HEK293 (cell line): Measurements from ENCODE around the gene HOXC5.

Experiments used
- CTCF ChIP-seq: fragments of 450-650 bp; formaldehyde crosslinking; IDR thresholded peaks from 2 replicates; pipeline ENCODE4 v1.5.1; 2016; ENCODE audit warnings: missing biosample characterization, missing genetic modification characterization
- GFI1B ChIP-seq: fragments of 450-650 bp; formaldehyde crosslinking; IDR thresholded peaks from 2 replicates; pipeline ENCODE4 v1.5.1; 2016; ENCODE audit warnings: missing biosample characterization, missing genetic modification characterization
- GLIS1 ChIP-seq: fragments of 450-650 bp; formaldehyde crosslinking; IDR thresholded peaks from 2 replicates; pipeline ENCODE4 v1.5.1; 2016; ENCODE audit warnings: missing biosample characterization, missing genetic modification characterization
- HIC1 ChIP-seq: fragments of 450-650 bp; formaldehyde crosslinking; IDR thresholded peaks from 2 replicates; pipeline ENCODE4 v1.5.1; 2016; ENCODE audit warnings: missing biosample characterization, missing genetic modification characterization
- HOXD13 ChIP-seq: sonication (generic); formaldehyde crosslinking; IDR thresholded peaks from 2 replicates; pipeline ENCODE4 v1.8.0; 2022; ENCODE audit warnings: missing genetic modification reagents, borderline replicate concordance
- KLF17 ChIP-seq: fragments of 450-650 bp; formaldehyde crosslinking; IDR thresholded peaks from 2 replicates; pipeline ENCODE4 v1.5.1; 2016; ENCODE audit warnings: missing biosample characterization, missing genetic modification characterization
- KLF9 ChIP-seq: fragments of 450-650 bp; formaldehyde crosslinking; IDR thresholded peaks from 2 replicates; pipeline ENCODE4 v1.5.1; 2016; ENCODE audit warnings: missing biosample characterization, missing genetic modification characterization, low read depth
- OSR2 ChIP-seq: fragments of 450-650 bp; formaldehyde crosslinking; IDR thresholded peaks from 2 replicates; pipeline ENCODE4 v1.5.1; 2016; ENCODE audit warnings: missing biosample characterization, missing genetic modification characterization
- PRDM4 ChIP-seq: fragments of 450-650 bp; formaldehyde crosslinking; IDR thresholded peaks from 2 replicates; pipeline ENCODE4 v1.5.1; 2017; ENCODE audit warnings: missing biosample characterization, missing genetic modification characterization
- PRDM6 ChIP-seq: fragments of 450-650 bp; formaldehyde crosslinking; IDR thresholded peaks from 2 replicates; pipeline ENCODE4 v1.5.1; 2017; ENCODE audit warnings: missing biosample characterization, missing genetic modification characterization
- REPIN1 ChIP-seq: fragments of 450-650 bp; formaldehyde crosslinking; IDR thresholded peaks from 2 replicates; pipeline ENCODE4 v1.5.1; 2017; ENCODE audit warnings: missing biosample characterization, missing genetic modification characterization, low read depth
- TSHZ1 ChIP-seq: fragments of 450-650 bp; formaldehyde crosslinking; IDR thresholded peaks from 2 replicates; pipeline ENCODE4 v1.5.1; 2016; ENCODE audit warnings: missing biosample characterization, missing genetic modification characterization, borderline replicate concordance
- ZBTB20 ChIP-seq: fragments of 450-650 bp; formaldehyde crosslinking; IDR thresholded peaks from 2 replicates; pipeline ENCODE4 v1.5.1; 2016; ENCODE audit warnings: missing biosample characterization, missing genetic modification characterization
- ZBTB6 ChIP-seq: fragments of 450-650 bp; formaldehyde crosslinking; IDR thresholded peaks from 2 replicates; pipeline ENCODE4 v1.5.1; 2017; ENCODE audit warnings: missing biosample characterization, missing genetic modification characterization
- ZEB2 ChIP-seq: fragments of 450-650 bp; formaldehyde crosslinking; IDR thresholded peaks from 2 replicates; pipeline ENCODE4 v1.5.1; 2016; ENCODE audit warnings: missing biosample characterization, missing genetic modification characterization
- ZNF146 ChIP-seq: fragments of 450-650 bp; formaldehyde crosslinking; IDR thresholded peaks from 2 replicates; pipeline ENCODE4 v1.5.1; 2016; ENCODE audit warnings: missing biosample characterization, missing genetic modification characterization
- ZNF335 ChIP-seq: fragments of 450-650 bp; formaldehyde crosslinking; conservative IDR thresholded peaks from 2 replicates; pipeline ENCODE4 v1.5.1; 2016; ENCODE audit warnings: missing biosample characterization, missing genetic modification characterization
- ZNF391 ChIP-seq: fragments of 450-650 bp; formaldehyde crosslinking; IDR thresholded peaks from 2 replicates; pipeline ENCODE4 v1.5.1; 2016; ENCODE audit warnings: low read depth, missing biosample characterization, missing genetic modification characterization, borderline replicate concordance
- ZNF423 ChIP-seq: fragments of 450-650 bp; formaldehyde crosslinking; IDR thresholded peaks from 2 replicates; pipeline ENCODE4 v1.5.1; 2016; ENCODE audit warnings: missing biosample characterization, missing genetic modification characterization
- ZNF530 ChIP-seq: fragments of 450-650 bp; formaldehyde crosslinking; IDR thresholded peaks from 2 replicates; pipeline ENCODE4 v1.5.1; 2016; ENCODE audit warnings: low read depth, missing biosample characterization, missing genetic modification characterization
- ZNF629 ChIP-seq: fragments of 450-650 bp; formaldehyde crosslinking; IDR thresholded peaks from 2 replicates; pipeline ENCODE4 v1.5.1; 2017; ENCODE audit warnings: missing biosample characterization, missing genetic modification characterization
- ZNF654 ChIP-seq: fragments of 450-650 bp; formaldehyde crosslinking; IDR thresholded peaks from 2 replicates; pipeline ENCODE4 v1.5.1; 2016; ENCODE audit warnings: low read depth, missing biosample characterization, missing genetic modification characterization
- ZNF785 ChIP-seq: fragments of 450-650 bp; formaldehyde crosslinking; IDR thresholded peaks from 2 replicates; pipeline ENCODE4 v1.5.1; 2016; ENCODE audit warnings: missing biosample characterization, missing genetic modification characterization
- ZSCAN16 ChIP-seq: fragments of 450-650 bp; formaldehyde crosslinking; IDR thresholded peaks from 2 replicates; pipeline ENCODE4 v1.5.1; 2016; ENCODE audit warnings: missing biosample characterization, missing genetic modification characterization

Gene HOXC5

GRCh38 chr12:54036620-54037359 lies 3.9 kb downstream of the HOXC5 start (continued):
- peak; percentile 92 for TF ChIP-seq HIC1
- no peak for TF ChIP-seq ZNF530 (tag by site-specific recombination)
- TF ChIP-seq ZNF423: peak; percentile 97
- 0 out of 2 replicates have a peak, but pooled peaks have one; percentile 14 for TF ChIP-seq KLF9
- 0 out of 2 replicates have a peak, but pooled peaks have one; percentile 4 for TF ChIP-seq ZNF654 (tag by site-specific recombination)
- TF ChIP-seq HOXD13 (CRISPR knock-in tag): no peak
- TF ChIP-seq CTCF (tag by site-specific recombination): peak; percentile 80
- TF ChIP-seq KLF17 (tag by site-specific recombination): peak; percentile 85
- no peak for TF ChIP-seq GFI1B
- TF ChIP-seq ZBTB20 (tag by site-specific recombination): peak; percentile 95
- TF ChIP-seq ZSCAN16 (tag by site-specific recombination): no peak
- TF ChIP-seq PRDM6 (tag by site-specific recombination): peak; percentile 97
- no peak for TF ChIP-seq TSHZ1 (tag by site-specific recombination)
- TF ChIP-seq PRDM4 (tag by site-specific recombination): 0 out of 2 replicates have a peak, but pooled peaks have one; percentile 28
- no peak for TF ChIP-seq ZBTB6 (tag by site-specific recombination)
- no peak for TF ChIP-seq ZNF146 (tag by site-specific recombination)
- peak; percentile 94 for TF ChIP-seq GLIS1 (tag by site-specific recombination)
- peak; percentile 75; the same call in 1 of the 2 replicates for TF ChIP-seq OSR2
- no peak for TF ChIP-seq ZNF391 (tag by site-specific recombination)
- peak; percentile 97 for TF ChIP-seq ZNF335
- TF ChIP-seq ZEB2 (tag by site-specific recombination): peak; percentile 29; the same call in 1 of the 2 replicates
- TF ChIP-seq ZNF785 (tag by site-specific recombination): no peak
- TF ChIP-seq REPIN1 (tag by site-specific recombination): no peak
- peak; percentile 54; the same call in 1 of the 2 replicates for TF ChIP-seq ZNF629 (tag by site-specific recombination)
